ENCODE measurements around the gene NEFH.
A peak's percentile ranks its signal among the peaks of the same experiment; 100 is the strongest.

NEFH gene

GRCh38 chr22:29503811-29504372 is 23.9 kb downstream of the NEFH start:
- DNase-seq (ENCODE audit: low read depth) = no peak

- DNase-seq (ENCODE audit: low read depth) = no peak
Measured at GRCh38 chr22:29509298-29509697, 29.3 kb downstream of the NEFH start.

- no peak for DNase-seq (ENCODE audit: low read depth)
Measured at GRCh38 chr22:29509815-29510214, 29.8 kb downstream of the NEFH start.

- no peak for DNase-seq (ENCODE audit: low read depth)
Measured at GRCh38 chr22:29510542-29510941, 30.5 kb downstream of the NEFH start.

- no peak for DNase-seq (ENCODE audit: low read depth)
Measured at GRCh38 chr22:29511126-29511862, 31.3 kb downstream of the NEFH start.

- DNase-seq (ENCODE audit: low read depth) = no peak
Measured at GRCh38 chr22:29512031-29512430, 32.0 kb downstream of the NEFH start.

- no peak for DNase-seq (ENCODE audit: low read depth)
Measured at GRCh38 chr22:29517215-29517908, 37.3 kb downstream of the NEFH start.

GRCh38 chr22:29518427-29518826 is 38.4 kb downstream of the NEFH start:
- DNase-seq (ENCODE audit: low read depth) = no peak

- DNase-seq (ENCODE audit: low read depth) = no peak
Measured at GRCh38 chr22:29519996-29520395, 40.0 kb downstream of the NEFH start.

GRCh38 chr22:29520851-29521250 is 40.8 kb downstream of the NEFH start:
- DNase-seq (ENCODE audit: low read depth) = no peak

GRCh38 chr22:29521526-29521925 is 41.5 kb downstream of the NEFH start:
- no peak for DNase-seq (ENCODE audit: low read depth)

GRCh38 chr22:29523761-29524160 is 43.7 kb downstream of the NEFH start:
- DNase-seq (ENCODE audit: low read depth) = no peak

GRCh38 chr22:29524442-29525191 is 44.6 kb downstream of the NEFH start:
- DNase-seq (ENCODE audit: low read depth) = peak; percentile 4

- DNase-seq (ENCODE audit: low read depth) = no peak
Measured at GRCh38 chr22:29528144-29528543, 48.1 kb downstream of the NEFH start.

GRCh38 chr22:29530716-29531115 is 50.7 kb downstream of the NEFH start:
- DNase-seq (ENCODE audit: low read depth) = no peak

- DNase-seq (ENCODE audit: low read depth) = no peak
Measured at GRCh38 chr22:29531419-29531818, 51.4 kb downstream of the NEFH start.

GRCh38 chr22:29536411-29536810 is 56.4 kb downstream of the NEFH start:
- no peak for DNase-seq (ENCODE audit: low read depth)

- DNase-seq (ENCODE audit: low read depth) = no peak
Measured at GRCh38 chr22:29539105-29539504, 59.1 kb downstream of the NEFH start.

Measured in activated T-cell treated with anti-CD3 and anti-CD28 coated beads for 1 hour (primary cell).